ENCODE measurements around the gene NTN3. TPM values are rescaled to one million over a fixed set of nuclear protein-coding genes. Genes with fewer than 3 reads are reported as not detected.
A peak's percentile ranks its signal among the peaks of the same experiment; 100 is the strongest.
"Not testable (repeated sequence)": the region's sequence is repeated elsewhere in the genome, so short reads cannot be mapped to it uniquely, and the experiment has no call there.

NTN3 gene
- polyA plus RNA-seq, 1 donor, result 0.75 TPM

GRCh38 chr16:2429034-2429770 is 41.9 kb upstream of the NTN3 start, which contains the start of gene CCNF:
Gene CCNF, plus strand, starts transcription at chr16:2429447. Its CDS starts 35 bp downstream, at chr16:2429482.
- no CpG with 5 or more reads among the region's 103 CpGs for WGBS (ENCODE audit: insufficient coverage, low lambda C conversion rate)

DNA sequence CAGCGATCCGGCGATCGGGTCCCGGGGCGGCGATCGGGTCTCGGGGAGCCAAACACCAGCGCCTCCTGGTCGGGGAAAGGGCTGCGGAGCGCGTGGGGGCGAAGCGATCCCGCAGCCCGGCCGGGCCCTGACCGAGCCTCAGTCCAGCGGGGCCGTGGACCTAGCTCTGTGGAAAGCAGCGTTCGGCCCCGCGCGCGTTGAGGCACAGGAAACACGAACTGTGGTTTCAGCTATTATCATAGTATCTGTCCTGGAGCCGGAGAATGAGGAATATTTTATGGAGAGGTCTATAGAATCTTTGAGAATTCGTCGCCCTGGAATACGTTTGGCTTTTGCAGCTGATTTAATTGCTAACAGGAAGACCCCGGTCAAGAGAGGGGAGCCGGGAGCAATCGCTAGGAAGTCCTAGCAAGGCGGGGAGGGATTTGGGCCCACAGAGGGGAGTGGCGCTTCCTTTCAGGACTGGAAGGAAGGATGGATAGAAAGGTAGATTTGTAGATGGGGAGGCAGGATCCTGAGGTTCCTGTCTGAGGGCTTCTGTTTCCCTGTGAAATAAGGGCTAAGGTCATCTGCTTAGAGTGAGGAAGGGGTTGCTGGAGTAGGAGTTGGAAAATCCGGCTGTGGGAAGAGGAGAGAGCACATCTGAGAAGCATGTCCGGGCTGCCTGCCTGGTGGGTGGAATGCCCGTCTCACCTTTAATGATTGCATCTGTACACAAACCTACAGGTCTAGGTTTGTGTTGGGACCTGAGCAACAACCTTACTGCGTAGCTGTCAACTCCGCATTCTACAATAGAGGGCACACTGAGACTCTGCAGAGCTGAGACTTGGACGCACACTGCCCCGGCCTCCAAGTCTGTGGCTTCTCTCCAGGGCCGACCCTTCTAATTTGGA is 41.1 kb upstream of the NTN3 start:
- Histone ChIP-seq H3K36me3 (ENCODE audit: control insufficient read depth, insufficient read depth, low read length) (peaks cover 19% of the 10 kb centered on the region), H3K4me3 (ENCODE audit: low read length) (peak overlapping the region; percentile 66), H3K9me3 (ENCODE audit: control insufficient read depth, low read depth, low read length) (no peaks in the 10 kb centered on the region), H3K4me1 (ENCODE audit: control insufficient read depth, insufficient read depth, low read length) (peaks cover 18% of the 10 kb centered on the region), H3K27me3 (ENCODE audit: control insufficient read depth, insufficient read depth, low read length) (no peaks in the 10 kb centered on the region), H3K27ac (ENCODE audit: low read length) (no peak overlapping the region)
- WGBS (ENCODE audit: insufficient coverage, low lambda C conversion rate), result no CpG with 5 or more reads among the region's 46 CpGs
- peak; percentile 15 to 52 for DNase-seq

More at GRCh38 chr16:2429034-2429770, 41.9 kb upstream of the NTN3 start, which contains the start of gene CCNF:
- peaks cover 18% of the 10 kb centered on the region for H3K4me1 ChIP-seq (ENCODE audit: control insufficient read depth, insufficient read depth, low read length)
- H3K27me3 ChIP-seq (ENCODE audit: control insufficient read depth, insufficient read depth, low read length), result no peaks in the 10 kb centered on the region
- H3K27ac ChIP-seq (ENCODE audit: low read length), result peak within 1 kb of the TSS; percentile 40
- H3K4me3 ChIP-seq (ENCODE audit: low read length), result peak within 1 kb of the TSS; percentile 82
- H3K9me3 ChIP-seq (ENCODE audit: control insufficient read depth, low read depth, low read length), result no peaks in the 10 kb centered on the region
- peaks cover 19% of the 10 kb centered on the region for H3K36me3 ChIP-seq (ENCODE audit: control insufficient read depth, insufficient read depth, low read length)
- peak; percentile 96 to 97 for DNase-seq

GRCh38 chr16:2432286-2432685 is 38.8 kb upstream of the NTN3 start:
- Histone ChIP-seq H3K27ac (ENCODE audit: low read length) (no peak overlapping the region), H3K9me3 (ENCODE audit: control insufficient read depth, low read depth, low read length) (no peaks in the 10 kb centered on the region), H3K27me3 (ENCODE audit: control insufficient read depth, insufficient read depth, low read length) (no peaks in the 10 kb centered on the region), H3K36me3 (ENCODE audit: control insufficient read depth, insufficient read depth, low read length) (peaks cover 36% of the 10 kb centered on the region), H3K4me1 (ENCODE audit: control insufficient read depth, insufficient read depth, low read length) (peaks cover 18% of the 10 kb centered on the region), H3K4me3 (ENCODE audit: low read length) (no peak overlapping the region)
- DNase-seq, result no peak
- no CpG with 5 or more reads among the region's 6 CpGs for WGBS (ENCODE audit: insufficient coverage, low lambda C conversion rate)

- Histone ChIP-seq H3K4me1 (ENCODE audit: control insufficient read depth, insufficient read depth, low read length) (peaks cover 17% of the 10 kb centered on the region), H3K27ac (ENCODE audit: low read length) (no peak overlapping the region), H3K4me3 (ENCODE audit: low read length) (no peak overlapping the region), H3K27me3 (ENCODE audit: control insufficient read depth, insufficient read depth, low read length) (no peaks in the 10 kb centered on the region), H3K36me3 (ENCODE audit: control insufficient read depth, insufficient read depth, low read length) (peaks cover 38% of the 10 kb centered on the region), H3K9me3 (ENCODE audit: control insufficient read depth, low read depth, low read length) (no peaks in the 10 kb centered on the region)
- 90% methylated on average over 2 of the region's 15 CpGs for WGBS (ENCODE audit: insufficient coverage, low lambda C conversion rate)
- DNase-seq, result no peak
Observed at GRCh38 chr16:2432801-2433505, 38.1 kb upstream of the NTN3 start.

- H3K27ac ChIP-seq (ENCODE audit: low read length); H3K9me3 ChIP-seq (ENCODE audit: control insufficient read depth, low read depth, low read length); H3K4me3 ChIP-seq (ENCODE audit: low read length); H3K4me1 ChIP-seq (ENCODE audit: control insufficient read depth, insufficient read depth, low read length); H3K27me3 ChIP-seq (ENCODE audit: control insufficient read depth, insufficient read depth, low read length); DNase-seq: not testable (repeated sequence)
- no CpG with 5 or more reads among the region's 4 CpGs for WGBS (ENCODE audit: insufficient coverage, low lambda C conversion rate)
- H3K36me3 ChIP-seq (ENCODE audit: control insufficient read depth, insufficient read depth, low read length), result peaks cover 52% of the 10 kb centered on the region
Observed at GRCh38 chr16:2435236-2435635, 35.9 kb upstream of the NTN3 start.

GRCh38 chr16:2436110-2436509 is 35.0 kb upstream of the NTN3 start:
- Histone ChIP-seq H3K36me3 (ENCODE audit: control insufficient read depth, insufficient read depth, low read length) (peaks cover 52% of the 10 kb centered on the region), H3K27me3 (ENCODE audit: control insufficient read depth, insufficient read depth, low read length) (no peaks in the 10 kb centered on the region), H3K4me3 (ENCODE audit: low read length) (no peak overlapping the region), H3K27ac (ENCODE audit: low read length) (no peak overlapping the region), H3K4me1 (ENCODE audit: control insufficient read depth, insufficient read depth, low read length) (no peaks in the 10 kb centered on the region), H3K9me3 (ENCODE audit: control insufficient read depth, low read depth, low read length) (no peaks in the 10 kb centered on the region)
- no CpG with 5 or more reads among the region's 9 CpGs for WGBS (ENCODE audit: insufficient coverage, low lambda C conversion rate)
- DNase-seq, result no peak

- no CpG with 5 or more reads among the region's 24 CpGs for WGBS (ENCODE audit: insufficient coverage, low lambda C conversion rate)
- H3K9me3 ChIP-seq (ENCODE audit: control insufficient read depth, low read depth, low read length), result no peaks in the 10 kb centered on the region
- no peaks in the 10 kb centered on the region for H3K27me3 ChIP-seq (ENCODE audit: control insufficient read depth, insufficient read depth, low read length)
- no peak overlapping the region for H3K4me3 ChIP-seq (ENCODE audit: low read length)
- no peak overlapping the region for H3K27ac ChIP-seq (ENCODE audit: low read length)
- H3K36me3 ChIP-seq (ENCODE audit: control insufficient read depth, insufficient read depth, low read length), result peaks cover 49% of the 10 kb centered on the region
- no peaks in the 10 kb centered on the region for H3K4me1 ChIP-seq (ENCODE audit: control insufficient read depth, insufficient read depth, low read length)
- no peak for DNase-seq
Observed at GRCh38 chr16:2437032-2437790, 33.9 kb upstream of the NTN3 start.

- Histone ChIP-seq H3K4me3 (ENCODE audit: low read length) (no peak overlapping the region), H3K27ac (ENCODE audit: low read length) (no peak overlapping the region), H3K36me3 (ENCODE audit: control insufficient read depth, insufficient read depth, low read length) (peaks cover 42% of the 10 kb centered on the region), H3K4me1 (ENCODE audit: control insufficient read depth, insufficient read depth, low read length) (no peaks in the 10 kb centered on the region), H3K27me3 (ENCODE audit: control insufficient read depth, insufficient read depth, low read length) (no peaks in the 10 kb centered on the region), H3K9me3 (ENCODE audit: control insufficient read depth, low read depth, low read length) (no peaks in the 10 kb centered on the region)
- WGBS (ENCODE audit: insufficient coverage, low lambda C conversion rate), result no CpG with 5 or more reads among the region's 14 CpGs
- no peak for DNase-seq
Observed at GRCh38 chr16:2438121-2438520, 33.0 kb upstream of the NTN3 start.

GRCh38 chr16:2439598-2439997 is 31.5 kb upstream of the NTN3 start:
- no peak for DNase-seq
- Histone ChIP-seq H3K27me3 (ENCODE audit: control insufficient read depth, insufficient read depth, low read length) (no peaks in the 10 kb centered on the region), H3K9me3 (ENCODE audit: control insufficient read depth, low read depth, low read length) (no peaks in the 10 kb centered on the region), H3K36me3 (ENCODE audit: control insufficient read depth, insufficient read depth, low read length) (peaks cover 39% of the 10 kb centered on the region), H3K4me3 (ENCODE audit: low read length) (no peak overlapping the region), H3K4me1 (ENCODE audit: control insufficient read depth, insufficient read depth, low read length) (no peaks in the 10 kb centered on the region), H3K27ac (ENCODE audit: low read length) (no peak overlapping the region)
- no CpG with 5 or more reads among the region's 11 CpGs for WGBS (ENCODE audit: insufficient coverage, low lambda C conversion rate)
